Epithelial cell of proximal tubule (primary cell): ENCODE results near the gene MARS2. TPM values are rescaled to one million over a fixed set of nuclear protein-coding genes. Genes with fewer than 3 reads are reported as not detected.
A peak's percentile ranks its signal among the peaks of the same experiment; 100 is the strongest.
"Not testable (repeated sequence)": the region's sequence is repeated elsewhere in the genome, so short reads cannot be mapped to it uniquely, and the experiment has no call there.

Experiments used
- DNase-seq: peaks from one replicate; pipeline ENCODE4 v3.0.0-alpha.2; 2011; ENCODE audit warnings: low read depth
- H3K4me3 ChIP-seq: 2 replicates; pipeline ENCODE4 v1.5.1; 2011; ENCODE audit warnings: low read depth, mild to moderate bottlenecking, low read length
- CTCF ChIP-seq: conservative IDR thresholded peaks from 2 replicates; pipeline ENCODE4 v1.5.1; 2012; ENCODE audit warnings: low read depth, mild to moderate bottlenecking, low read length
- total RNA-seq: library from RNA; depleted of rRNA; stranded (reverse); fragments of >200 nt; gene quantifications from 2 replicates; pipeline ENCODE4 v1.2.3, GENCODE V29; 2015

MARS2 gene
- total RNA-seq, 1 donor from 2014 or later, result 5.8 TPM

GRCh38 chr2:197677483-197677882 is 27.7 kb upstream of the MARS2 start:
- no peak for DNase-seq
- no peak for TF ChIP-seq CTCF
- no peak overlapping the region for H3K4me3 ChIP-seq

- not testable (repeated sequence) for DNase-seq, H3K4me3 ChIP-seq
These were observed 10.0 kb upstream of the MARS2 start for GRCh38 chr2:197695206-197695605.

GRCh38 chr2:197695971-197696370 is 9.2 kb upstream of the MARS2 start:
- not testable (repeated sequence) for DNase-seq, H3K4me3 ChIP-seq

- not testable (repeated sequence) for DNase-seq
These were observed 8.6 kb upstream of the MARS2 start for GRCh38 chr2:197696571-197696970.

GRCh38 chr2:197699724-197700123 is 5.4 kb upstream of the MARS2 start:
- H3K4me3 ChIP-seq, DNase-seq: not testable (repeated sequence)

More at GRCh38 chr2:197696571-197696970, 8.6 kb upstream of the MARS2 start:
- not testable (repeated sequence) for H3K4me3 ChIP-seq

- no peak for TF ChIP-seq CTCF
- H3K4me3 ChIP-seq, result no peak overlapping the region
- no peak for DNase-seq
These were observed 4.2 kb upstream of the MARS2 start for GRCh38 chr2:197700960-197701359.

GRCh38 chr2:197704434-197705120 is 592 bp upstream of the MARS2 start:
- TF ChIP-seq CTCF, result no peak
- no peak for DNase-seq
- H3K4me3 ChIP-seq, result peak overlapping the region; percentile 94

- DNase-seq, result no peak
- TF ChIP-seq CTCF, result no peak
- peak overlapping the region; percentile 94 for H3K4me3 ChIP-seq
These were observed 1.0 kb downstream of the MARS2 start for GRCh38 chr2:197705912-197706838.

- no peak for DNase-seq
- TF ChIP-seq CTCF, result no peak
- H3K4me3 ChIP-seq, result peak overlapping the region; percentile 94
These were observed 1.7 kb downstream of the MARS2 start for GRCh38 chr2:197706839-197707207.
